ENCODE results near the gene CBY1. TPM values are rescaled to one million over a fixed set of nuclear protein-coding genes. Genes with fewer than 3 reads are reported as not detected.

The CBY1 gene
- total RNA-seq, 1 experiment from 2014 or later = 12.9 TPM

DNA sequence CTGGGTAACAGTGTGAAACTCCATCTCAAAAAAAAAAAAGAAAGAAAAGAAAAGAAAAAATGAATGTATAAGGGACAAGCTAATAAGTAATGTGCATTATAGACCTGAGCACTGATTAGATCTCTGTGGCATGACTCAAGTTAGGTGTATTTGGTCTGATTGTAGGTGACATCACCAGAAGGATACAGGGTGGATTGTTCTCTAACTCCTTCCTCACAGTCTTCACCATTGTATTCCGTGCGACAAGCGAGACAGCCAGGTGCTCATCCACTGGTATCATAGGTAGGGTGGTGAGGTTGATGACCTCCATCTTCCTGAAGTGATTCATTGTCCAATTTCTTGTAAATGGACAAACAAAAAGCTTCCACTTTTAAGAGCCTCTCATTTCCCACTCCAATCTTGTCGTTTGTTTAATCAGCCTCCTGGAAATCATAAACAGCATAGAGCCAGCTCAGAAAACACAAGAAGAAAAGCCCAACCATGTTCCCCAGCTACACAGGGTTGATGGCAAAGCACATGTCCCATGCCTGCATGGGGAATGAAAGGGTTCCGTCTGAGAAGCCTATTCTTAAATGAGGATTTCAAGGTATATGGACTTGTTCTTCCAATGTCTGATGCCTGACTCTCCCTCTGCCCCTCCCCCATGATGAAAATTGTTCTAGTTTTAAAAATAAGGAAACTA, 6.5 kb upstream of the CBY1 start:
- Histone ChIP-seq H4K20me1 (ENCODE audit: low read length) (no peaks in the 10 kb centered on the region), H2AFZ (ENCODE audit: low read length) (no peak overlapping the region), H3F3A (ENCODE audit: low read length, unreplicated experiment) (no peaks in the 10 kb centered on the region), H3K27ac (ENCODE audit: low read length) (peak overlapping the region; percentile 78), H3K9me2 (replicated peaks; ENCODE audit: low read length) (no peaks in the 10 kb centered on the region), H3K79me2 (ENCODE audit: low read length) (no peaks in the 10 kb centered on the region), H3K4me3 (ENCODE audit: low read length) (no peak overlapping the region), H3K4me2 (ENCODE audit: low read length) (no peak overlapping the region), H3K4me1 (ENCODE audit: insufficient read depth, low read length) (peaks cover 8% of the 10 kb centered on the region; the same call in 1 of the 2 replicates), H3K9ac (ENCODE audit: low read length) (no peak overlapping the region), H3K36me3 (ENCODE audit: low read depth, low read length) (no peaks in the 10 kb centered on the region), H3K27me3 (ENCODE audit: low read length) (no peaks in the 10 kb centered on the region), H3K9me3 (ENCODE audit: low read length) (no peaks in the 10 kb centered on the region)
- DNase-seq (peak; percentile 59), ATAC-seq (peak; percentile 68)
- POLR2A ChIA-PET (ENCODE audit: unreplicated experiment) = no interaction called here
- TF ChIP-seq EZH2 (IDR thresholded peaks at IDR 0.05; ENCODE audit: low read length, unreplicated experiment) (no peak), EZH2phosphoT487 (IDR thresholded peaks at IDR 0.05; ENCODE audit: borderline replicate concordance, low read length) (no peak)
- TF ChIP-seq, protein P1, sequence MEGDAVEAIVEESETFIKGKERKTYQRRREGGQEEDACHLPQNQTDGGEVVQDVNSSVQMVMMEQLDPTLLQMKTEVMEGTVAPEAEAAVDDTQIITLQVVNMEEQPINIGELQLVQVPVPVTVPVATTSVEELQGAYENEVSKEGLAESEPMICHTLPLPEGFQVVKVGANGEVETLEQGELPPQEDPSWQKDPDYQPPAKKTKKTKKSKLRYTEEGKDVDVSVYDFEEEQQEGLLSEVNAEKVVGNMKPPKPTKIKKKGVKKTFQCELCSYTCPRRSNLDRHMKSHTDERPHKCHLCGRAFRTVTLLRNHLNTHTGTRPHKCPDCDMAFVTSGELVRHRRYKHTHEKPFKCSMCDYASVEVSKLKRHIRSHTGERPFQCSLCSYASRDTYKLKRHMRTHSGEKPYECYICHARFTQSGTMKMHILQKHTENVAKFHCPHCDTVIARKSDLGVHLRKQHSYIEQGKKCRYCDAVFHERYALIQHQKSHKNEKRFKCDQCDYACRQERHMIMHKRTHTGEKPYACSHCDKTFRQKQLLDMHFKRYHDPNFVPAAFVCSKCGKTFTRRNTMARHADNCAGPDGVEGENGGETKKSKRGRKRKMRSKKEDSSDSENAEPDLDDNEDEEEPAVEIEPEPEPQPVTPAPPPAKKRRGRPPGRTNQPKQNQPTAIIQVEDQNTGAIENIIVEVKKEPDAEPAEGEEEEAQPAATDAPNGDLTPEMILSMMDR (conservative IDR thresholded peaks at IDR 0.05; ENCODE audit: low read depth, low read length) = no peak
- CTCF ChIA-PET = no interaction called here
- intact Hi-C loops (cut with micrococcal nuclease) = no loop called here
- BruUV-seq (replicated peaks) = no TSS peak

DNA sequence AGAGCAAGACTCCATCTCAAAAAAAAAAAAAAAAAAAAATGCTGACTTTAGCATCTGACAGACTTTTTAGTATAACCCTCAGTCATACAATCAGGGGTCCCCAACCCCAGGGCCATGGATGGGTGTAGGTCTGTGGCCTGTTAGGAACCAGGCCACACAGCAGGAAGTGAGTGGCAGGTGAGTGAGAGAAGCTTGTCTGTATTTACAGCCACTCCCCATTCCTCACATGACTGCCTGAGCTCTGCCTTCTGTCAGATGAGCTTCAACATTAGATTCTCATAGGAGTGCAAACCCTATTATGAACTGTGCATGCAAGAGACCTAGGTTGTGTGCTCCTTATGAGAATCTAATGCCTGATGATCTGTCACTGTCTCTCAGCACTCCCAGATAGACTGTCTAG, 3.6 kb upstream of the CBY1 start:
- ChIA-PET CTCF (no interaction called here), POLR2A (ENCODE audit: unreplicated experiment) (no interaction called here)
- Histone ChIP-seq H4K20me1 (ENCODE audit: low read length) (no peaks in the 10 kb centered on the region), H3K36me3 (ENCODE audit: low read depth, low read length) (no peaks in the 10 kb centered on the region), H3K27ac (ENCODE audit: low read length) (no peak overlapping the region), H3K4me3 (ENCODE audit: low read length) (no peak overlapping the region), H3K79me2 (ENCODE audit: low read length) (peaks cover 12% of the 10 kb centered on the region), H2AFZ (ENCODE audit: low read length) (no peak overlapping the region), H3K4me1 (ENCODE audit: insufficient read depth, low read length) (peaks cover 11% of the 10 kb centered on the region; the same call in 1 of the 2 replicates), H3K9me2 (replicated peaks; ENCODE audit: low read length) (no peaks in the 10 kb centered on the region), H3K9me3 (ENCODE audit: low read length) (no peaks in the 10 kb centered on the region), H3K9ac (ENCODE audit: low read length) (no peak overlapping the region), H3F3A (ENCODE audit: low read length, unreplicated experiment) (no peaks in the 10 kb centered on the region), H3K4me2 (ENCODE audit: low read length) (no peak overlapping the region), H3K27me3 (ENCODE audit: low read length) (no peaks in the 10 kb centered on the region)
- TF ChIP-seq EZH2phosphoT487 (IDR thresholded peaks at IDR 0.05; ENCODE audit: borderline replicate concordance, low read length) (no peak), EZH2 (IDR thresholded peaks at IDR 0.05; ENCODE audit: low read length, unreplicated experiment) (no peak)
- TF ChIP-seq, protein P1 (conservative IDR thresholded peaks at IDR 0.05; ENCODE audit: low read depth, low read length) = no peak
- intact Hi-C loops (cut with micrococcal nuclease) = no loop called here
- DNase-seq (no peak), ATAC-seq (no peak)
- no TSS peak for BruUV-seq (replicated peaks)

DNA sequence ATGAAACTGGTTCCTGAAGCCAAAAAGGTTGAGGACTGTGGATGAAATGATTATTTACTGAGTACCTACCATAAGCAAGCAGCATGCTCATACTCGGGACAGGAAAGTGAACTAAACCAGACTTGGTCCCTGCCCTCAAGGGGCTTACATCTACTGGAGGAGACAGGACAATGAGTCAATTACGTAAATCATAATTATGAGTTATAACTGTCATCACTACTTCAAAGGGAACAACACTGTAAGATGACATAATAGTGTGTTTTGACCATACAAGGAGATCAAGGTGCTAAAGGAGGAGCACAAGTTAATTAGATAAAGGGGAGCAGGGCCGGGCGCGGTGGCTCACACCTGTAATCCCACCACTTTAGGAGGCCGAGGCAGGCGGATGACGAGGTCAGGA, 2.7 kb upstream of the CBY1 start:
- Histone ChIP-seq H3K79me2 (ENCODE audit: low read length) (peaks cover 12% of the 10 kb centered on the region), H3K9ac (ENCODE audit: low read length) (no peak overlapping the region), H3K4me2 (ENCODE audit: low read length) (no peak overlapping the region), H3K4me1 (ENCODE audit: insufficient read depth, low read length) (peaks cover 11% of the 10 kb centered on the region; the same call in 1 of the 2 replicates), H3K27ac (ENCODE audit: low read length) (no peak overlapping the region), H4K20me1 (ENCODE audit: low read length) (no peaks in the 10 kb centered on the region), H3K9me3 (ENCODE audit: low read length) (no peaks in the 10 kb centered on the region), H3K36me3 (ENCODE audit: low read depth, low read length) (no peaks in the 10 kb centered on the region), H3K4me3 (ENCODE audit: low read length) (no peak overlapping the region), H3K27me3 (ENCODE audit: low read length) (no peaks in the 10 kb centered on the region), H3F3A (ENCODE audit: low read length, unreplicated experiment) (no peaks in the 10 kb centered on the region), H2AFZ (ENCODE audit: low read length) (no peak overlapping the region), H3K9me2 (replicated peaks; ENCODE audit: low read length) (no peaks in the 10 kb centered on the region)
- BruUV-seq (replicated peaks) = no TSS peak
- ChIA-PET POLR2A (ENCODE audit: unreplicated experiment) (no interaction called here), CTCF (no interaction called here)
- no peak for ATAC-seq
- TF ChIP-seq, protein P1 (conservative IDR thresholded peaks at IDR 0.05; ENCODE audit: low read depth, low read length) = no peak
- no peak for TF ChIP-seq EZH2phosphoT487 (IDR thresholded peaks at IDR 0.05; ENCODE audit: borderline replicate concordance, low read length)
- TF ChIP-seq EZH2 (IDR thresholded peaks at IDR 0.05; ENCODE audit: low read length, unreplicated experiment) = no peak
- no peak for DNase-seq
- intact Hi-C loops (cut with micrococcal nuclease) = no loop called here

All from PC-3 (cell line).